NCI-H748 treated with DMSO at 0.1 percent for 48 hours (cell line): ENCODE data around the gene FOLR3.
"Not testable (repeated sequence)": the region's sequence is repeated elsewhere in the genome, so short reads cannot be mapped to it uniquely, and the experiment has no call there.

Source experiments
- DNase-seq: peaks from one replicate; lab custom pipeline; 2025; lab: John Stamatoyannopoulos, UW

The FOLR3 gene

GRCh38 chr11:72162891-72163492 lies 27.5 kb downstream of the FOLR3 start:
- DNase-seq: no peak

GRCh38 chr11:72164187-72164586 lies 28.7 kb downstream of the FOLR3 start:
- DNase-seq: not testable (repeated sequence)

GRCh38 chr11:72169046-72169555 lies 33.6 kb downstream of the FOLR3 start:
- not testable (repeated sequence) for DNase-seq

GRCh38 chr11:72169754-72170153 lies 34.2 kb downstream of the FOLR3 start:
- DNase-seq: not testable (repeated sequence)

GRCh38 chr11:72172043-72172442 lies 36.5 kb downstream of the FOLR3 start:
- DNase-seq: not testable (repeated sequence)

- DNase-seq: no peak
These were observed 37.8 kb downstream of the FOLR3 start for GRCh38 chr11:72173291-72173690.

- no peak for DNase-seq
These were observed 39.0 kb downstream of the FOLR3 start for GRCh38 chr11:72174302-72175070.

- DNase-seq: no peak
These were observed 42.1 kb downstream of the FOLR3 start for GRCh38 chr11:72177656-72178055.

GRCh38 chr11:72179049-72179803 lies 43.7 kb downstream of the FOLR3 start:
- DNase-seq: no peak

- DNase-seq: no peak
These were observed 44.4 kb downstream of the FOLR3 start for GRCh38 chr11:72179804-72180396.

- not testable (repeated sequence) for DNase-seq
These were observed 45.5 kb downstream of the FOLR3 start for GRCh38 chr11:72180892-72181552.

- DNase-seq: not testable (repeated sequence)
These were observed 46.0 kb downstream of the FOLR3 start for GRCh38 chr11:72181553-72181958.

GRCh38 chr11:72188267-72188666 lies 52.7 kb downstream of the FOLR3 start:
- no peak for DNase-seq
